DOHH2 (cell line): ENCODE data around the gene WDFY4.

Source experiments
- H3F3A ChIP-seq: fragments of 200-600 bp; sonication (generic), shearing (Covaris generic); 2 replicates; pipeline ENCODE4 v1.6.0; 2016; ENCODE audit warnings: antibody characterized with exemption, mild to moderate bottlenecking; ENCODE audit not compliant: control insufficient read depth, insufficient read depth
- H3K27ac ChIP-seq: fragments of 200-600 bp; sonication (generic); 2 replicates; pipeline ENCODE4 v1.5.1; 2014; ENCODE audit warnings: low read depth, mild to moderate bottlenecking, low read length, moderate library complexity
- H3K27me3 ChIP-seq: fragments of 200-600 bp; sonication (generic); 2 replicates; pipeline ENCODE4 v1.6.1; 2014; ENCODE audit warnings: mild to moderate bottlenecking, low read length, mixed read lengths; ENCODE audit not compliant: control insufficient read depth
- H3K36me3 ChIP-seq: fragments of 200-600 bp; sonication (generic); 2 replicates; pipeline ENCODE4 v1.6.1; 2014; ENCODE audit warnings: mild to moderate bottlenecking, low read length, moderate library complexity, mixed read lengths; ENCODE audit not compliant: control insufficient read depth
- H3K4me1 ChIP-seq: fragments of 200-600 bp; sonication (generic); 2 replicates; pipeline ENCODE4 v1.6.1; 2014; ENCODE audit warnings: mild to moderate bottlenecking, low read length, mixed read lengths; ENCODE audit not compliant: control insufficient read depth
- H3K4me2 ChIP-seq: fragments of 200-600 bp; sonication (generic); 2 replicates; pipeline ENCODE4 v1.6.0; 2014; ENCODE audit warnings: mild to moderate bottlenecking, low read length, moderate library complexity
- H3K4me3 ChIP-seq: fragments of 200-600 bp; sonication (generic); 2 replicates; pipeline ENCODE4 v1.5.1; 2014; ENCODE audit warnings: mild to moderate bottlenecking, low read length, mixed read lengths
- H3K79me2 ChIP-seq: fragments of 200-600 bp; sonication (generic); 2 replicates; pipeline ENCODE4 v1.6.1; 2014; ENCODE audit warnings: mild to moderate bottlenecking, low read length, mixed read lengths; ENCODE audit not compliant: control insufficient read depth
- H3K9me2 ChIP-seq: fragments of 200-600 bp; sonication (generic); replicated peaks from 2 replicates; pipeline ENCODE4 v1.6.1; 2014; ENCODE audit warnings: mild to moderate bottlenecking, low read length, mixed read lengths; ENCODE audit not compliant: control insufficient read depth
- H3K9me3 ChIP-seq: fragments of 200-600 bp; sonication (generic); 2 replicates; pipeline ENCODE4 v1.6.1; 2014; ENCODE audit warnings: antibody characterized with exemption, low read length, mixed read lengths; ENCODE audit not compliant: control insufficient read depth, insufficient read depth
- H4K20me1 ChIP-seq: fragments of 200-600 bp; sonication (generic); 2 replicates; pipeline ENCODE4 v1.6.0; 2014; ENCODE audit warnings: low read depth, mild to moderate bottlenecking, antibody characterized with exemption, low read length, moderate library complexity; ENCODE audit not compliant: control insufficient read depth, insufficient read depth
- EZH2phosphoT487 ChIP-seq: fragments of 200-600 bp; sonication (generic); IDR thresholded peaks from 2 replicates; pipeline ENCODE4 v1.6.1; 2017; ENCODE audit warnings: borderline replicate concordance, mild to moderate bottlenecking, antibody characterized with exemption, low read length, moderate library complexity, mixed read lengths
- TF ChIP-seq, protein P1 (sequence below): fragments of 200-600 bp; sonication (generic); IDR thresholded peaks from one replicate; pipeline ENCODE4 v1.5.1; 2014; ENCODE audit warnings: antibody characterized with exemption, mild to moderate bottlenecking, low read depth, low read length; ENCODE audit not compliant: poor library complexity, severe bottlenecking

WDFY4 gene

DNA sequence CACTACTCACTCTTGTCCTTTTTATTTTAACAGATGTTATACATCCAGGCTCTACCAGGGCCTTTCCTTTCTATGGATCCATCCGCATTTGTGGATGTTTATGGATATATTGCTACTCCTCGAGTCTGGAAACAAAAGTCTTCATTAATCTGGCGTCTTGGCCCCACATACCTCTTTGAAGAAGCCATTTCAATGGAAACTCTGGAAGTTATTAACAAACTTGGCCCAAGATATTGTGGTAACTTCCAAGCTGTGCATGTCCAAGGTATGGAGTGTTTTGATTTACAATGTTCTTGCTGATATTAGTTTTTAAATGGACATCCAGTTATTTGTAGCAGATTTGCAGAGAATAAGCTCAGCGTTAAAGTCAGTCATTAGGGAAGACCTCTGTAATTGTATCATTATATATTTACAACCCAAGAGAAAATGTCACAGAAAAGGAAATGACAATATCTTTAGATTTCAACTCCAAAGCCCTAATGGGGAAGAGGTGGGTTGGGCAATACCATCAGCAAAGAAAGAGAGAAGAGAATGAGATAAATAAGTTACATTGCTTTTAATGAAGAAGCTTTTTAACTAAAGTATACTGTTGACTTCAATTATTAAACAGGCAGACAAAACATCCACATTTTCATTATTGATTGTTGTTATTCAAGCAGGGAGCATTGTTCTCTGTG, 102.1 kb downstream of the WDFY4 start:
- no peaks in the 10 kb centered on the region for H3F3A ChIP-seq
- H3K79me2 ChIP-seq: no peaks in the 10 kb centered on the region
- H3K4me2 ChIP-seq: no peak overlapping the region
- no peaks in the 10 kb centered on the region for H3K4me1 ChIP-seq
- no peaks in the 10 kb centered on the region for H4K20me1 ChIP-seq
- no peak overlapping the region for H3K4me3 ChIP-seq
- no peak for TF ChIP-seq EZH2phosphoT487
- TF ChIP-seq, protein P1, sequence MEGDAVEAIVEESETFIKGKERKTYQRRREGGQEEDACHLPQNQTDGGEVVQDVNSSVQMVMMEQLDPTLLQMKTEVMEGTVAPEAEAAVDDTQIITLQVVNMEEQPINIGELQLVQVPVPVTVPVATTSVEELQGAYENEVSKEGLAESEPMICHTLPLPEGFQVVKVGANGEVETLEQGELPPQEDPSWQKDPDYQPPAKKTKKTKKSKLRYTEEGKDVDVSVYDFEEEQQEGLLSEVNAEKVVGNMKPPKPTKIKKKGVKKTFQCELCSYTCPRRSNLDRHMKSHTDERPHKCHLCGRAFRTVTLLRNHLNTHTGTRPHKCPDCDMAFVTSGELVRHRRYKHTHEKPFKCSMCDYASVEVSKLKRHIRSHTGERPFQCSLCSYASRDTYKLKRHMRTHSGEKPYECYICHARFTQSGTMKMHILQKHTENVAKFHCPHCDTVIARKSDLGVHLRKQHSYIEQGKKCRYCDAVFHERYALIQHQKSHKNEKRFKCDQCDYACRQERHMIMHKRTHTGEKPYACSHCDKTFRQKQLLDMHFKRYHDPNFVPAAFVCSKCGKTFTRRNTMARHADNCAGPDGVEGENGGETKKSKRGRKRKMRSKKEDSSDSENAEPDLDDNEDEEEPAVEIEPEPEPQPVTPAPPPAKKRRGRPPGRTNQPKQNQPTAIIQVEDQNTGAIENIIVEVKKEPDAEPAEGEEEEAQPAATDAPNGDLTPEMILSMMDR: no peak
- H3K27ac ChIP-seq: no peak overlapping the region
- H3K9me3 ChIP-seq: no peaks in the 10 kb centered on the region
- no peaks in the 10 kb centered on the region for H3K9me2 ChIP-seq
- no peaks in the 10 kb centered on the region for H3K27me3 ChIP-seq
- peaks cover 73% of the 10 kb centered on the region for H3K36me3 ChIP-seq

DNA sequence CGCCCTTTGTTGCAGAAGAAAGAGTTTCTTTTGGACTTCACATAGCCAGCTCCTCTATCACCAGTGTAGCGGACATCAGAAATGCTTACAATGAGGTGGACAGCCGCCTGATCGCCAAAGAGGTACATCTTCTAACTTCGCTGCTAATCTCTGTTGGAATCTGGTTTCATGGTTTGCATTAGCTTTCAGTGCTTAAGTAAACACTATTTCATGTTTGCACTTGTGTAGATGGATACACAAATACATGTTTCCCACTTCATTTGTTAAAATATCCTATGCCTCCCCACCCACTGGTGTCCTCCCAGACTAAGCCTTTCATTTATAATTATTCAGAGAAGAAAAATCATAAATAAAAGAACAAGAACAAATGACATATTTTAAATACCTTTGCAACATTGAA, 103.9 kb downstream of the WDFY4 start:
- Histone ChIP-seq H4K20me1 (no peaks in the 10 kb centered on the region), H3K9me3 (no peaks in the 10 kb centered on the region), H3K27me3 (no peaks in the 10 kb centered on the region), H3K9me2 (no peaks in the 10 kb centered on the region), H3K4me2 (no peak overlapping the region), H3K4me3 (no peak overlapping the region), H3F3A (no peaks in the 10 kb centered on the region), H3K36me3 (peaks cover 76% of the 10 kb centered on the region), H3K79me2 (no peaks in the 10 kb centered on the region), H3K27ac (no peak overlapping the region), H3K4me1 (no peaks in the 10 kb centered on the region)
- no peak for TF ChIP-seq EZH2phosphoT487
- TF ChIP-seq, protein P1: no peak

DNA sequence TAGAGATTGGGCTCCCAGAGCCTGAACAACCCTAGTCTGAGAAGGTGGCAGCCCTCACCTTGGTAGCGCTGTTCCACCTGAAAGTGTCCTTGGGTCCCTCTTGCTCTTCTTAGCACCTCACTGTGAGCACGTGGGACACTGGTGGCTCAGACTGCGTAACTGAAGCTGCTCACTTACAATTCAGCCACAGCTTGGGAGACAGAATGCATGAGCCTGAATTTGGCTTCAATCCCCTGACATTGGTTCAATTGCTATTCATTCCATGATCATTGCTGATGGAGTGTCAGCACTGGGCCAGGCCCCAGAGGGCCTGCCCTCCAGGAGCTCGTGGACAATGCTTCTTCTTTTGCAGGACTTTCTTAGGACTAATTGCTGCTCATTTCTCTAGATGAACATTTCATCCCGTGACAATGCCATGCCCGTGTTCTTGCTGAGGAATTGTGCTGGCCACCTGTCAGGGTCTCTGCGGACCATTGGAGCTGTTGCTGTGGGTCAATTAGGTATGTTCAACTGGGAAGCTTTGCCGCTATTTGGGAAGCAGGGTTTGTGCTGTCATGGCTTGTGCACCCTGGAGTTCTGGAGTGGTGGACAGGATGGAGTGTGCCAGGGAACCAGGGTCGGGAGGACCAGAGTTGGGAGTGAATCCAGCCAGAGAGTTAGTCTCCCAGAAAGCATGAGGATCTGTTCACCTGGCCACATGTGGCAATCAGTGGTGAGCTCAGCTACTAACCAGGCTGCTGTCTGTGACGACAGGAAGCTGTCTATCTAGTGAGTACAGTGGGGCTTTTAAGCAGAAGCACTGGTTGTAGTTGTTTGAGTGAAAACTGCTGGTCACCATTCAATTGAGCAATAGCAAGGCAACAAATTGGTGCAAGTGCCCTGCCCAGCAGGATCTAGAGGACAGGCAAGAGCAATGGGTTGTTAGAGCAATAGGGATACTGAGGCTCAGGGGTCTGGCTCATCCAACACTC, 105.1 kb downstream of the WDFY4 start:
- Histone ChIP-seq H3K27me3 (no peaks in the 10 kb centered on the region), H3K36me3 (peaks cover 77% of the 10 kb centered on the region), H3K4me2 (no peak overlapping the region)

More for the DNA sequence above, 105.1 kb downstream of the WDFY4 start:
- H3F3A ChIP-seq: no peaks in the 10 kb centered on the region
- no peaks in the 10 kb centered on the region for H3K4me1 ChIP-seq
- no peaks in the 10 kb centered on the region for H3K79me2 ChIP-seq
- TF ChIP-seq, protein P1: no peak
- no peak for TF ChIP-seq EZH2phosphoT487
- no peak overlapping the region for H3K27ac ChIP-seq
- H3K9me2 ChIP-seq: no peaks in the 10 kb centered on the region
- H3K9me3 ChIP-seq: no peaks in the 10 kb centered on the region
- H4K20me1 ChIP-seq: no peaks in the 10 kb centered on the region
- no peak overlapping the region for H3K4me3 ChIP-seq
